RWPE1 (cell line): ENCODE data around the gene ELAVL1.
"Not testable (repeated sequence)": the region's sequence is repeated elsewhere in the genome, so short reads cannot be mapped to it uniquely, and the experiment has no call there.

Experiments used
- CTCF ChIA-PET: fragments of 350-600 bp; sonication (Branson Sonifier 250); formaldehyde crosslinking; extraction: SDS; loops from one replicate; lab custom pipeline; 2021; lab: Yijun Ruan, JAX
- POLR2A ChIA-PET: fragments of 400-600 bp; formaldehyde crosslinking; extraction: SDS; loops from one replicate; lab custom pipeline; 2020; ENCODE audit warnings: antibody characterized with exemption; ENCODE audit not compliant: low non-redundant PET; lab: Yijun Ruan, JAX
- DNase-seq: peaks from one replicate; pipeline ENCODE4 v3.0.0; 2012; ENCODE audit warnings: low spot score
- H3K27ac ChIP-seq: fragments of 450-650 bp; 2 replicates; pipeline ENCODE4 v1.5.1; 2017
- TF ChIP-seq, protein P1 (sequence below): fragments of 450-650 bp; conservative IDR thresholded peaks from 2 replicates; pipeline ENCODE4 v1.5.1; 2017; ENCODE audit warnings: low read depth, mild to moderate bottlenecking

The ELAVL1 gene

DNA sequence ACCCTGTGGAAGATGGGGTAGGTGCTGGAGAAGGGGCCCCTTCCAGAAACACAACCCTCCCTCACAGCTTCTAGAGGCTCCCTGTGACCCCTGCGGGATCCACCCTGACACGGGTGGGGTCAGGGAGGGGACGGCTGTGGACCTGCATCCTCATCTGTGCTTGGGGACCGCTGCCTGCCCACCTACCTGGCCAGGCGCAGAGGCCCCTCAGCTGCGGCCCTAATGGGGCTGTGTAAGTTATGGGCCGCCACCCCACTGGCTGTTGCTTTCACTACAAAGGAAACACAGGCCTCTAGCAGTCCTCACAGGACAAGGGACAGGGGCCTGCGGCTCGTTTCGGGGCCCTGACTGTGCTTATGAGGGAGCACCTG lies 72.5 kb downstream of the ELAVL1 start:
- no peak for DNase-seq
- CTCF ChIA-PET = no interaction called here
- H3K27ac ChIP-seq = no peak overlapping the region
- TF ChIP-seq, protein P1, sequence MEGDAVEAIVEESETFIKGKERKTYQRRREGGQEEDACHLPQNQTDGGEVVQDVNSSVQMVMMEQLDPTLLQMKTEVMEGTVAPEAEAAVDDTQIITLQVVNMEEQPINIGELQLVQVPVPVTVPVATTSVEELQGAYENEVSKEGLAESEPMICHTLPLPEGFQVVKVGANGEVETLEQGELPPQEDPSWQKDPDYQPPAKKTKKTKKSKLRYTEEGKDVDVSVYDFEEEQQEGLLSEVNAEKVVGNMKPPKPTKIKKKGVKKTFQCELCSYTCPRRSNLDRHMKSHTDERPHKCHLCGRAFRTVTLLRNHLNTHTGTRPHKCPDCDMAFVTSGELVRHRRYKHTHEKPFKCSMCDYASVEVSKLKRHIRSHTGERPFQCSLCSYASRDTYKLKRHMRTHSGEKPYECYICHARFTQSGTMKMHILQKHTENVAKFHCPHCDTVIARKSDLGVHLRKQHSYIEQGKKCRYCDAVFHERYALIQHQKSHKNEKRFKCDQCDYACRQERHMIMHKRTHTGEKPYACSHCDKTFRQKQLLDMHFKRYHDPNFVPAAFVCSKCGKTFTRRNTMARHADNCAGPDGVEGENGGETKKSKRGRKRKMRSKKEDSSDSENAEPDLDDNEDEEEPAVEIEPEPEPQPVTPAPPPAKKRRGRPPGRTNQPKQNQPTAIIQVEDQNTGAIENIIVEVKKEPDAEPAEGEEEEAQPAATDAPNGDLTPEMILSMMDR = no peak
- POLR2A ChIA-PET = no interaction called here

DNA sequence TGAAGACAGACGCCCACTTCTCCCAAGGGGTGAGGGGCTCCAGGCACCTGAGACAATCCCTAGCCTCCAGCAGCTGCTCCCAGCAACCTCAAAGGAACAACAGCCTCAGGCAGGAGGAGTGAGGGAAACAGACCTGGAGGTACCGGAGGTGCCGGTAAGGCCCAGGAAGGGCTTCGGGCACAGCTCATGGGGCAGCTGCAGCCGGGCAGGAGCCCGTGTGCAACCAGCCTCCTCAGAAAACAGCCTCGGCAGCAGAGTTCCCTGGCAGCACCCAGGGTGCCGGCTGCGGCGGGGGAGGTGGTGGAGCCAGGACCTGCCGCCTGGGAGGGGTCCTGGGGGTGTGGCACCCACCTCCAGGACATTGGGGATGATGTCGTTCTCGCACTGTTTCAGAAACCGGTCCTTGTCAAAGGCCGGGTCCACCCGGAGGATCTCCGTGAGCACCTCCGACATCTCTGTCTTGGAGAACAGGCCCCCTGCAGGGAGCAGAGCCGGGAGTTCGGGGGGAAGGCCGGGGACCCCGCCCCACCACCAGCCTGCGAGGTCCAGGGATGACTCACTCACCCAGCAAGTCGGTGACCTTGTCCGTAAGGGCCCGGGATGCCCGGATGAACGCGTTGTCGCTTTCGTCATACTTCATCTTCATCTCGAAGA lies 73.0 kb downstream of the ELAVL1 start:
- TF ChIP-seq, protein P1 = no peak
- no peak for DNase-seq
- ChIA-PET CTCF (no interaction called here), POLR2A (no interaction called here)
- peak overlapping the region; percentile 95 for H3K27ac ChIP-seq

DNA sequence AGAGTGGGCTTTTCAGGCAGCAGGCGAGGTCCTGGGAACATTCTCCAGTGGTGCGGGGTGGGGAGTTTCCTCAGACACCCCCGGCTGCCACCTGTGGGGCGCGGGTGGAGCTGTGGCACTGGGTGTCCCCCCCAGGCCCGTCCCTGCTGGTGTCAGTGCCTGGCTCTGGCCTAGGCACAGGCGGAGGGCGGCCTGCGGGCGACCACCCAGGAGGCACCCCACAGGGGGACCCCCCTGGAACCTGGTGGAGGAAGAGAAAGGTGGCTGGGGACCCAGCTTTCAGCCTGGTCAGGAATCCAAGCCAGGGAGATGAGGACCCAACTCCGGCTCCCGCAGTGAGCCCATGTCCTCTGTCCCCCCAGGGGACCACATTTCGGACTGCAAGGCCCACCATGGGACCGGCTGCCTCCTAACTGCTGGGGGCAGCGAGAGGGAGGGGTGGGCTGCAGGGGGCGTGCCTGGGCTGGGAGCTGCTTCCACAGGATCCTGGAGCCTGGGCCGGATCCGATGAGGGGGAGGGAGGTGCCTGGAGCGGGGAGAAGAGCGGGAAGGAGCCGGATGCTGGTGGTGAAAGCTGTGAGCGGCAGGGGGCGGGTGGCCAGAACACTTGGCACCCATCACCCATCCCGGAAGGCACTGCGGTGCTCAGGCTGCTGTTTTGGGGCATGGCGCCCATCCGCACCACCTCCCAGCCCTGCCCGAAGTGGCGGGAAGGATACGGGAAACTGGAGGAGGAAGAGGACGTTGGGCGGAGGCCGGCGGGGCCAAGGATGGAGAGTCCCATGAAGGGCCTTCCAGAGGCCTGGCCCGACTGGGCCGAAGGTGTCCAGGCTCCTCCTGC lies 74.0 kb downstream of the ELAVL1 start:
- TF ChIP-seq, protein P1 = no peak
- ChIA-PET POLR2A (no interaction called here), CTCF (no interaction called here)
- DNase-seq = no peak
- peak overlapping the region; percentile 95 for H3K27ac ChIP-seq

DNA sequence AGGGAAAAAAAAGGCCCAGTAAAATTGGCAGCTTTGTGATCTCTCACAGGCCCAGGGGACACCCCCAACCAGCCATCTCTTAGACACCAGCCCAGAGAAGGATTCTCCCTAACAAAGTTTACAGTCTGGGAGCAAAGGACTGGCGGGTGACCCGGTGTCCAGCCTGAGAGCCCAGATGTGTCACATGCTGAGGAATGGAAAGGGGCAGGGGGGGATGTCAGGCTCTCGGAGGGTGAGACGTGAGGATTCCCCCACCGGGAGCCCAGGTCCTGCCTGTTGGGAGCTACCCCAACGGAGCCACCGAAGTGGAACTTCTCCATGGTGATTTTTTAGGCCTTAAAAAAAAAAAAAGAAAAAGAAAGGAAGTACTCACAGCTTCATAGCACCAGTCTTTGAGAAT lies 74.7 kb downstream of the ELAVL1 start:
- no peak for DNase-seq
- TF ChIP-seq, protein P1 = no peak
- peak overlapping the region; percentile 95 for H3K27ac ChIP-seq
- POLR2A ChIA-PET = no interaction called here
- CTCF ChIA-PET = no interaction called here

DNA sequence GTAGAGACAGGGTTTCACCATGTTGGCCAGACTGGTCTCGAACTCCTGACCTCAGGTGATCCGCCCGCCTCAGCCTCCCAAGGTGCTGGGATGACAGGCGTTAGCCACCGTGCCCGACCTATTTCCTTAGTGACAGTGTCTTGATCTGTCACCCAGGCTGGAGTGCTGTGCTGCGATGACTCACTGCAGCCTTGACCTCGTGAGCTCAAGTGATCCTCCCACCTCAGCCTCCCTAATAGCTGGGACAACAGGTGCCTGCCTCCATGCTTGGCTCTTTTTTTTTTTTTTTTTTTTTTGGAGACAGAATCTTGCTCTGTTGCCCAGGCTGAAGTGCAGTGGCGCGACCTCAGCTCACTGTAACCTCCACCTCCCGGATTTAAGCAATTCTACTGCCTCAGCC lies 75.4 kb downstream of the ELAVL1 start:
- POLR2A ChIA-PET, DNase-seq: not testable (repeated sequence)
- CTCF ChIA-PET = interaction anchor here (0.7 to 1.5 kb wide), 2 partner anchors 9 to 14 kb away, joined by 3 to 11 read pairs; partner anchors contain the start of gene TIMM44
- H3K27ac ChIP-seq = peak overlapping the region; percentile 95

DNA sequence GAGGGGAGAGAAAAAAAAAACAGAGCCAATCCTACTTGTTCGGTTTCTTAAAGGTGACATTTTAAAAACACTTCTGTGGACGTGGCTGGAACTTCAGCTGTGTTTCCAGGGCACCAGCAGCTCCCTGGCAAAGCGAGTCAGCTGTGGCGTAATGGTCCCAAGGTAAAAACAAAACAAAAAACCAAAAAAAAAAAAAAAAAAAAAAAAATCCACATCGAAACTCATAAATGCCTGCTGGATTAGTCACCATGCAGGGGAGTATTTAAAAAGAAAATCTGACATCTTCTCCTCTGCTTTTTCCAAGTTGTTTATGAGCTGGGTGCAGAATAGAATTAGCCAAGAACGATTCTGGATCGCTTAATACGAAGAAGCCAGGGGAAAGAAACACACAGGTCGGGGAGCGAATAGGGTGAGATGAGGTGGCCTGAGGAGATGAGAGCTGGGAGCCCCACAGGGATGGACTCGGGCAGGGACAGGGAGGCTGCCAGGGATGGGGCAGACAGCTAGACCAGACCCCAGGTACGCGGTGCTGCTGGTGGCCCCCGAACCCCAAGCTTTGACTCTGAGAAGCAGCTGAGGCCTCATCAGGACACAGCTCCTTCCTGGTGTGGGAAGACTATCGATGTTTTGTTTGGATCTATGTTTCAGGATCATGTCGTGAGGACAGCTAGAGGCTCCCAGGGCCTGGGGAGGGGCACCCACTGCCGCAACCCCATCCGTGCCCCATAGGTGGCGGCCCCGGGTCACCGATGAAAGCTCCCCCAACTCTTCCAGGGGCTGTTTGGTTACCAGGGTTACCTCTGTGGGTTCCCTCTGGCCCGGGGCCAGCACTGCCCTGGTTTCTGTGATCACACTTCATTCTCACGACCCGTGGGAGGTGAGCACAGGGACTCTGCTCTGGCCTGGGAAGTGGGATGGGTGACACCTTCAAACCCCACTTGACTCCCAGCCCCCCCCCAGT lies 76.4 kb downstream of the ELAVL1 start:
- ChIA-PET CTCF (interaction anchor here (0.5 to 1.5 kb wide), 5 partner anchors 9 to 78 kb away, joined by 3 to 11 read pairs (median 4); partner anchors contain the start of gene TIMM44), POLR2A (interaction anchor here (0.6 to 1.1 kb wide), 2 partner anchors 8 to 13 kb away, joined by 3 to 5 read pairs; no protein-coding TSS in a partner anchor)
- TF ChIP-seq, protein P1 = peak; percentile 48
- peak; percentile 58 for DNase-seq
- H3K27ac ChIP-seq = peak overlapping the region; percentile 95
